IMR-90 (cell line): ENCODE measurements around the gene TREH.

Source experiments
- CEBPB ChIP-seq: IDR thresholded peaks from 2 replicates; pipeline ENCODE4 v1.6.1; 2012; ENCODE audit warnings: low read depth, low read length, improper control_type of control experiment
- MAFK ChIP-seq: IDR thresholded peaks from 2 replicates; pipeline ENCODE4 v1.6.1; 2012; ENCODE audit warnings: low read depth, low read length, improper control_type of control experiment
- MAZ ChIP-seq: IDR thresholded peaks from 2 replicates; pipeline ENCODE4 v1.6.1; 2012; ENCODE audit warnings: low read depth, mild to moderate bottlenecking, low read length, improper control_type of control experiment, moderate library complexity, borderline replicate concordance
- MXI1 ChIP-seq: IDR thresholded peaks from 2 replicates; pipeline ENCODE4 v1.6.1; 2012; ENCODE audit warnings: low read depth, mild to moderate bottlenecking, low read length, moderate library complexity, borderline replicate concordance
- POLR2A ChIP-seq: IDR thresholded peaks from 2 replicates; pipeline ENCODE4 v1.6.1; 2012; ENCODE audit warnings: mild to moderate bottlenecking, low read depth, low read length
- RAD21 ChIP-seq: IDR thresholded peaks from 2 replicates; pipeline ENCODE4 v1.6.1; 2012; ENCODE audit warnings: low read length, improper control_type of control experiment
- SMC3 ChIP-seq: fragments of 150-350 bp; IDR thresholded peaks from 2 replicates; pipeline ENCODE4 v1.6.1; 2016; ENCODE audit warnings: low read depth, mild to moderate bottlenecking, antibody characterized with exemption, low read length, moderate library complexity
- TF ChIP-seq, protein P1 (sequence below): conservative IDR thresholded peaks from 2 replicates; pipeline ENCODE4 v1.5.1; 2012; ENCODE audit warnings: mild to moderate bottlenecking, low read depth, low read length, improper control_type of control experiment
- TF ChIP-seq, protein P2 (sequence below): fragments of 150-350 bp; IDR thresholded peaks from 2 replicates; pipeline ENCODE4 v1.6.1; 2017; ENCODE audit warnings: mild to moderate bottlenecking, antibody characterized with exemption, low read length, low read depth

DNA sequence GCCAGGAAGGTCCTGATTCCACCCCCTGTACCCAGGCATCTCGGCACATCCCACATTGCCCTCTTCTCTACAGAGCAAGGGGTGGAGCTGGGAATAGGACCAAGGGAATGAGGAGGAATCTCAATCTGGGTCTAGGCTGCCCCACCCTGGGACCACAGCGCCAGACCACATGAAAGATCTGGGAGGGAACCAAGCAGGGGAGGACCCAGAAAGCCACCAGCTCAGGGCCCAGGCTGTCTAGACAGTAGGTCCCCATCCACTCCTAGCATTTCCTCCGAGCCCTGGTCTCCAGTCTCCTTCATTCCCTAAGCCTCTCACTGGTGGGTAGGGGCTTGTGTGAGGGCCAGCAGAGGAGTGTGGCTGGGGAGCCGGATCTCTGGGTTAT, 60.5 kb downstream of the TREH start:
- peak; percentile 36 for TF ChIP-seq POLR2A
- TF ChIP-seq, protein P1, sequence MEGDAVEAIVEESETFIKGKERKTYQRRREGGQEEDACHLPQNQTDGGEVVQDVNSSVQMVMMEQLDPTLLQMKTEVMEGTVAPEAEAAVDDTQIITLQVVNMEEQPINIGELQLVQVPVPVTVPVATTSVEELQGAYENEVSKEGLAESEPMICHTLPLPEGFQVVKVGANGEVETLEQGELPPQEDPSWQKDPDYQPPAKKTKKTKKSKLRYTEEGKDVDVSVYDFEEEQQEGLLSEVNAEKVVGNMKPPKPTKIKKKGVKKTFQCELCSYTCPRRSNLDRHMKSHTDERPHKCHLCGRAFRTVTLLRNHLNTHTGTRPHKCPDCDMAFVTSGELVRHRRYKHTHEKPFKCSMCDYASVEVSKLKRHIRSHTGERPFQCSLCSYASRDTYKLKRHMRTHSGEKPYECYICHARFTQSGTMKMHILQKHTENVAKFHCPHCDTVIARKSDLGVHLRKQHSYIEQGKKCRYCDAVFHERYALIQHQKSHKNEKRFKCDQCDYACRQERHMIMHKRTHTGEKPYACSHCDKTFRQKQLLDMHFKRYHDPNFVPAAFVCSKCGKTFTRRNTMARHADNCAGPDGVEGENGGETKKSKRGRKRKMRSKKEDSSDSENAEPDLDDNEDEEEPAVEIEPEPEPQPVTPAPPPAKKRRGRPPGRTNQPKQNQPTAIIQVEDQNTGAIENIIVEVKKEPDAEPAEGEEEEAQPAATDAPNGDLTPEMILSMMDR = no peak
- TF ChIP-seq RAD21 = no peak
- no peak for TF ChIP-seq SMC3
- TF ChIP-seq CEBPB = no peak
- TF ChIP-seq, protein P2, sequence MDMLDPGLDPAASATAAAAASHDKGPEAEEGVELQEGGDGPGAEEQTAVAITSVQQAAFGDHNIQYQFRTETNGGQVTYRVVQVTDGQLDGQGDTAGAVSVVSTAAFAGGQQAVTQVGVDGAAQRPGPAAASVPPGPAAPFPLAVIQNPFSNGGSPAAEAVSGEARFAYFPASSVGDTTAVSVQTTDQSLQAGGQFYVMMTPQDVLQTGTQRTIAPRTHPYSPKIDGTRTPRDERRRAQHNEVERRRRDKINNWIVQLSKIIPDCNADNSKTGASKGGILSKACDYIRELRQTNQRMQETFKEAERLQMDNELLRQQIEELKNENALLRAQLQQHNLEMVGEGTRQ = no peak
- 0 out of 2 replicates have a peak, but pooled peaks have one; percentile 13 for TF ChIP-seq MAZ
- no peak for TF ChIP-seq MAFK
- TF ChIP-seq MXI1 = no peak
